GM18858 (cell line): ENCODE data around the gene LANCL1.
A peak's percentile ranks its signal among the peaks of the same experiment; 100 is the strongest.
"Not testable (repeated sequence)": the region's sequence is repeated elsewhere in the genome, so short reads cannot be mapped to it uniquely, and the experiment has no call there.

ENCODE experiments used
- ATAC-seq: cut with Tn5 transposase; IDR thresholded peaks from one replicate; pipeline ENCODE4 v1.9.1; 2021; ENCODE audit not compliant: unreplicated experiment

The LANCL1 gene

DNA sequence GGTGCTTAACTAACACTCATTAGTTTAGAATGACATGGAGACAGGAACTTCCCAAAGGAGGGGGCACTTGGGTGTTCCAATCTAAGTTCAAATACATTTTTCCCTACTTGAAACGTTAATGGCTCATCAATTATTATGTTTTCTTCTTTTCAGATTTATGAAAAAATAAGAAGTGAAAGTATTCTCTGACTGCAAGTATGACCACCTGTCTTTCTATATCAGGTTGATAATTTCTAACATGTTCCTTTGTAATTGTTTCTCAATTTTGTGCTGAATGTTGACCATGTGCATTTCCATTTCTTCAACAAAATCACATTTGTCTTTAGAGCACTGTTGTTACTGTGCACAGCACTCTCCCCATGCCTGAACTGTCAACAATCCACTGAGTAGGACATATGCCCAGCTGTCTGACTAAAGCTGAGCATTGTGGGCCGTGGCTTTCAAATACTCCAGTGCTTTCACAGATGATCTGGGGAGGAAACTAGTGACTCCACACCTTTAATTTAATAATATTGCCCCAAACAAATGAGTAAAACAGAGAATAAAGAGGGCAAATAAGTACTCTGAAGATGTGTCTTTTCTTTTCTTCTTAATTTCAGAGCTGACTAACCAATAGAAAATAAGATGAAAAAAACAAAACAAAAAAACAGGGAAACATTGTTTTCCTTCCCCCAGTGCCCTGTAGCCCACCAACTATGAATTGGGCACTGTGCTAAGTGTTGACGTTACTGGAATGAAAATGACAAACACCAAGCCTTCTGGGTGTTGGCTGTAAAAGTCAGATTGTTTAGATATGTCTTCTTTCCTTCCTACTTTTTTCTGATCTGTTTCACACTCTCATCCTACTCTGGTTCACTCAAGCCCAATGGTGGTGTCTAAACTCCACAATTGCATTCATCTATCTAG is 16.0 kb downstream of the LANCL1 start:
- ATAC-seq = no peak

GRCh38 chr2:210459880-210460279 is 16.7 kb downstream of the LANCL1 start:
- ATAC-seq = no peak

GRCh38 chr2:210459407-210459806 is 17.2 kb downstream of the LANCL1 start:
- no peak for ATAC-seq

DNA sequence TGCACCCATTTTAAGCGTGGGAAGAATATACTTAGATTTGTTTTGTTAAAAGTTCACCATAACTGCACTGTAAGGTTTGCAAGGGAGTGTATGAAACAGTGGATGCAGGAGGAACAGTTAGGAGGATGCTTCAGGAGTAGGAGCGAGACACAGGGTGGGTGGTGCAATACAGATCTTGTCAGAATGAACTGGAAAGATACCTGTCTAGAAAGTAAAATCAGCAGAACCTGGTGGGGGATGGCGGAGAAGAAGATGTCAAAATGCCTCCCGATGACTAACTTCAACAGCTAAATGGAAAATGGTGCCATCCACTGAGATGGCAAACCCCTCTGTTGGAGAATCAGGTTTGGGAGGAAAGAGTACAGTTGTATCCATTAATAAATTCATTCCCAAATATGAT is 18.2 kb downstream of the LANCL1 start:
- no peak for ATAC-seq

DNA sequence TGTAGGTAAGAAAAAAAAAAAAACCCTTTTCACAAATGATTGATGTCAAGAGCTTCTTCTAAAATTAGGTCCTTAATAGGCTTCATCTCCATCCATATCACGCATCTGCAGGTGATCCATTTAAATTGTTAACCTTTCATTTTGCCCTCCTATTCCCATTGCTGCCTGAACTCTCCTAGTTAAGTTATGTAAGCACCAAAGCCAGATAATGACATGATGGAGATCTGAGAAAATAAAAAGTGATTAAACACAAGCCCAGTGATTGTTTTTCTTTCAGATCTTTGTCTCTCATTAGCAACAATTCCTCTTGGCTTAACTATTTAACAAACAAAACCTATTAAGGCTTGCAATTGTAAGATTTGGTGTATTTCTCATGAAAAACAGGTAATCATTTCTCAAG is 20.0 kb downstream of the LANCL1 start:
- no peak for ATAC-seq

DNA sequence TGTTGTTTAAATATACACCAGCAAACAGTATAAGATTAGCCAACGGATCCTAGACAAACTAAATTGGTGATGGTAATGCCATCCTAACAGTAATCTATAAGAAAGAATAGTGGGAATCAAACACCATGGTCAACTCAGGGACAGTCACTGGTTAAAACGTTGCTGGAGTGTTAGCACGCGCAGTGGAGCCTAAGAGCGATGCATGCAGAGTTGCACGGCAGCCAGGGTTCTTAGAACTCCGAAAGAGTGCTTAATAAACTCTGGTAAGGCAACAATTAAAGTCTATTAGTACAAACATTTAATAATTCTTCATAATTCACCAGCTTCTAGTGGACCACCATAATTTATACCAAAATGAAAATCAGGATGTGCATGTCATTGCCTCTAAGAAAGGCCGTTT is 22.2 kb downstream of the LANCL1 start:
- ATAC-seq = no peak

DNA sequence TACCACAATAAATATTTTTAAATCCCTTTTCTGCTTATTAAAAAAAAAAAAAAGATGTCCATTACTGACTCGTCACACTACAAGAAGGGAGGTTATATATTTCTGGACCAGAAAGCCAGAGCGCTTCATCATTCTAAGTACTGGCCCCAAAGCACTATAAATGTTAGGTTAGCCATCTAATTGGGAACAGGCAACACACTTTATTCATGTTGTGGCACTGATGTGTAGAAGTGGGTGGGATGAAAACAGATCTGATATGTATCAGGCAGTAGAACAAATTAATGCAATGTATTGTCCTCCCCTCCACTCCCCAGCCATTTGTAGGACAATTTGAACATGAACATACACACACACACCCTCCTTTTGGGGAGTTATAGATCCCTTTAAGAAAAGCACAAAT is 24.4 kb downstream of the LANCL1 start:
- ATAC-seq = no peak

DNA sequence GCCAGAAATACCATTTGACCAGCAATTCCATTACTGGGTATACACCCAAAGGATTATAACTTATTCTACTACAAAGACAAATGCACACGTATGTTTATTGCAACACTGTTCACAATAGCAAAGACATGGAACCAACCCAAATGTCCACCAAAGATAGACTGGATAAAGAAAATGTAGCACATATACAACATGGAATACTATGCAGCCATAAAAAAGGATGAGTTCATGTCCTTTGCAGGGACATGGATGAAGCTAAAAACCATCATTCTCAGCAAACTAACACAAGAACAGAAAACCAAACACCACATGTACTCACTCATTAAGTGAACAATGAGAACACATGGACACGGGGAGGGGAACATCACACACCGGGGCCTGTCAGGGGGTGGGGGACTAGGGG is 25.6 kb downstream of the LANCL1 start:
- ATAC-seq = not testable (repeated sequence)

DNA sequence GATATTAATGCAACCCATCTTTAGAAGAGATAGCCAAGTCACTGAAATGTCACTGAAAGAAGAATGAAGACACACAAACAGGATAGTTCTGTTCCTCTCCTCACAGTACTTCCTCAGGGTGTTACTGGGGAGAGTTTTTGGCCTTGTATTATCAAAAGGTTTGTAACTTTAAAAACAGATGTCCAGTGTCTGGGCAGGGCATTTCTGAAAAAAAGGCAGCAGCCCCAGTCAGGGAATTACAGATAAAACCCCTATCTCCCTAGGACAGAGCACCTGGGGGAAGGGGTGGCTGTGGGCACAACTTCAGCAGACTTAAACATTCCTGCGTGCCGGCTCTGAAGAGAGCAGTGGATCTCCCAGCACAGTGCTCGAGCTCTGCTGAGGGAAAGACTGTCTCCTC is 30.8 kb downstream of the LANCL1 start:
- no peak for ATAC-seq

GRCh38 chr2:210445116-210445707 is 31.3 kb downstream of the LANCL1 start:
- ATAC-seq = peak; percentile 42

DNA sequence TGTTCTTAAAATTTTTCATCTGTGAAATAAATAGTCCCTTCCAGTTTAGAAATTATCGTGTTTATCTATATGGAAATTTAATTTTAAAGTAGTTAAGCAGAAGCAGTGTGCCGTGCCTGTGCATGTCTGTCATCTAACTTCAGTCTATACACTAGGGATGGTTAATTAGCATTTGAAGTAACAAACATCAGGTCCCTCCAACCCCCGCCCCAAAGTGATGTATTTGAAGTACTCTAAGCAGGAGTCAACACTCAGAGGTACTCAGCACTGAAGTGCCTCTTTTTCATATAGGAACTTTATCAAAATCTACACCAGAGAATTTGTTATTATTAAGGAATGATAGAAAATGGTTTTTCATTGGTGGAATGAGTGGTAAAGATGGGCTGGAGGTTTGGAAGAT is 33.0 kb downstream of the LANCL1 start:
- no peak for ATAC-seq

DNA sequence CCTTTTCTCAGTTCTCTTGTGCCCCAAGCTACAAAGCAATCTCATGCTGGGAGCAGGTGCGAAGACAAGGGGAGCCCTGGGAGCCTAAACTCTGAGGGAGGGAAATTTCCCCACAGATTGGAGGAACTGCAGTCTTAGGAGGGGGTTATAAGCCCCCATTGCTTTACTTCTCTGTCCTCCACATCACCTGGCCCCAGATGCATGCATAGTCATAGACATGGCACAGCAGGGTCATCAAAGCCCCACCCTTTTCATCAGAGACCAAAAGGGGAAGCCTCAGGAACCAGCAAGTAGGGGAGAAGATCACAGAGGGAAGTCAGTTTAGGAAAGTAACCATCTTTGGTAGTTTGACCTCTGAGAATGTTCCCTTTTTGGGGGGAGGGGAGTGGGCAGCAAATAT is 33.7 kb downstream of the LANCL1 start:
- ATAC-seq = no peak

- peak; percentile 46 for ATAC-seq
Measured at GRCh38 chr2:210442457-210442856, 34.1 kb downstream of the LANCL1 start.

- no peak for ATAC-seq
Measured at GRCh38 chr2:210440206-210440605, 36.4 kb downstream of the LANCL1 start.

GRCh38 chr2:210435439-210435838 is 41.1 kb downstream of the LANCL1 start:
- no peak for ATAC-seq

DNA sequence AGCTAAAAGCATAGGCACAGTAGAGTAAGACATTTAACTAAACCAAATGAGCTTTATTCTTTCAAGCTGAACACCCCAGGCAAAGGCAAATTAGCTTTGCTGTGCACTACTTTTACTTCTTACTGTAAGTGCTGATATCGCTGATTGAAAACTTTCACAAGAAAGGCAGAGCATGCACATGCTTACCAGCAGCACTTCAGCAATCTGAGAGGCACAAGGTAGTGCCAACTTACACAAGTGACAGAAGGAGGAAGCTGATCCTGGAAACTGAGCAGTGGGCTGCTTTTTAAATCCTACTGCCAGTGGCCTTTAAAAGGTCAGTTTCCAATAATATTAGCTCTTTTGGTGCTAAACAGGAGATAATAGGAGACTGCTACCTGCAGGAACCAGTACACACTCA is 43.9 kb downstream of the LANCL1 start:
- no peak for ATAC-seq

DNA sequence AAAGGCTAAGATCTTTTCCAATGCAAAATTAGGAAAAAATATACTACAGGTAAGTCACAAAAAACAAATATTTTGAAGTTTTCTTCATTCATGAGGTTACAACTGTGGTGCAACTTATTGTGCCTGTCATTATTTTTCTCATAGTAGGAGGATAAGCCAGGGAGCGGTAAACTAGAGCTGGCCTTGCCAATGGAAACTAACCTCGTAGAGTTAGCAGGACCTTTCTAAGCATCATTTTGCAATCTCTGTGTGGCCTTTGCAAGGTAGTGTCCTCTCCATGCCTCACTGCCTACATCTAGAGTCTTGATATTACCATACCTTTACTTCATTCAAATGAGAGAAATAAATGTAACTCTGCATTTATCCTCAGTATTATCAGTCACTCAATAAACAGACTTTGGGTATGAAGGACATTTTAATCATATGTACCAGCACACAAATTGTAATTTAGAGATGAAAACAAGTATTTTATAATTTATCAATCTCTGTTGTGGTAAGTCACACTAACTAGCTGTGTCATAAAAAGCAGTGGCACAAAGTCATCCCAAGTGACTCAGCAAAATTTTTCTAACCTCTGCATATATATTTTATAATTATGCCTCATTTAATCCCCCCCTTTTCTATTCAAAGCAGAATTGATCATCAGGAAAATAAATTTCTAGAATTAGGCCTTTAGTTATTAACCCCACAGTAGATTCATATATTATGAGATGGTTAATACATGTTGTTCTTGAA is 47.0 kb downstream of the LANCL1 start:
- ATAC-seq = no peak

DNA sequence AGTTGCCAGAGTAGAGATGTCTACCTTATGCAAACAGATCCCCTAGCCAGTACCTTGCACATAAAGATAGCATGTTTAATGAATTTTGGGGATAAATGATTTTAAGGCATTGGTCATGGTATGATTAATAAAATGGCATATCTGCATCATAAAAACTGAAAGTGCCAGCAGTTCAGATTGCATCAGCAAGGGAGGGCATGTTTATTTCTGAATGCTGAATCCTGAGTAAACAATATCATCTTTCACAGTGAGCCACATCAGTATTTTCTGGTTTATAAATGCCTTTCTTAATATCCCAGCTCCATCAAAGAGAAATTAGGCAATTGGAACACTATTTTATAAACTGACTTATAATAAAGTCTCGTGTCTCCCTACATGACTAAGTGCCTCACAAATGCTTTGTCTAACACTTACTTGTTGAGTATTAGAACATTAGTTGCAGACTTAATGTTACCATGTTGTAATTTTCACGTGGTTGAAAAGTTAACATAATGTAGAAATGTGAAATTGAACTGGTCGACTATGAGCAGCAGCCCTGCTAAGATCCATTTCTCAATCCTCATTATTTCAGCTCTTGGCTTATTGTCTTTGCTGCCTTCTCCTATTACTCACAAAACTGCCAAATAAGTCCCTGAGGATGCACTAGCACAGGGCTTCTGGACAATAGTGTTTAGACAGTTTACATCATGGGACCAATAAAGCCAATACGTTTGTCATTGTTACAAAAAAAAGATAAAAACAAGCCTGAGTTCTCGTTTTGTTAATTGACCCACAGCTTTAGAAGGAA is 48.0 kb downstream of the LANCL1 start:
- ATAC-seq = no peak

GRCh38 chr2:210427309-210427708 is 49.2 kb downstream of the LANCL1 start:
- ATAC-seq = not testable (repeated sequence)

GRCh38 chr2:210422366-210422765 is 54.2 kb downstream of the LANCL1 start:
- ATAC-seq = no peak

DNA sequence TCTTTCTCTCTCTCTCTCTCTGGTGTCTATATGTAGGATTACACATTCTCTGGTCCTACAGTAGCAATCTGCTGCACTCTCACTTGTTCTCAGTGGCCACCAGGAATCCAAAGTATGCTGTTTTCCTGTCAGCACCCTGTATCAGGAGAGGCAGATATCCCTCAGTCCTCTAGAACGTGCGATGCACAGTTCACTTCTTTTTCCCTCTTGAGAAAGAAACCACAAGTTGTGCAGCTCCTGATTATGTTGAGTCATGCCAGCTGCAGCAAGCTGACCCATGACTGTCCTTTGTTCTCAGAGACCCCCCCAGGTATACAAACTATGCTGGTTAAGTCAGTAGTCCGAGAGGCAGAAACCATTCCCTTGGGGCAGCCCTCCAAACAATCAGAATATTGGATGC is 54.6 kb downstream of the LANCL1 start:
- ATAC-seq = no peak
